GM23338 (cell line): Measurements from ENCODE around the gene DNAI1. TPM values are rescaled to one million over a fixed set of nuclear protein-coding genes. Genes with fewer than 3 reads are reported as not detected.

Experiments used
- ATAC-seq: fragments of 200-7000 bp; cut with Tn5 transposase; 3 replicates; pipeline ENCODE4 v1.9.1; 2020
- DNase-seq: peaks from one replicate; pipeline ENCODE4 v3.0.0-alpha.2; 2015; ENCODE audit warnings: low spot score
- H2AFZ ChIP-seq: fragments of 200-600 bp; sonication (generic); 2 replicates; pipeline ENCODE4 v1.8.0; 2016; ENCODE audit warnings: antibody characterized with exemption, mild to moderate bottlenecking, moderate library complexity
- H3F3A ChIP-seq: fragments of 200-600 bp; sonication (generic); replicated peaks from 2 replicates; pipeline ENCODE4 v1.8.0; 2017; ENCODE audit warnings: antibody characterized with exemption, mixed run types, low read depth
- H3K27ac ChIP-seq: fragments of 200-600 bp; sonication (generic); 2 replicates; pipeline ENCODE4 v1.6.1; 2016; ENCODE audit warnings: low read depth
- H3K27me3 ChIP-seq: fragments of 200-600 bp; sonication (generic); 2 replicates; pipeline ENCODE4 v1.8.0; 2016; ENCODE audit warnings: mild to moderate bottlenecking, mixed run types, moderate library complexity; ENCODE audit not compliant: insufficient read depth
- H3K36me3 ChIP-seq: fragments of 200-600 bp; sonication (generic); 2 replicates; pipeline ENCODE4 v1.8.0; 2016; ENCODE audit warnings: mild to moderate bottlenecking; ENCODE audit not compliant: insufficient read depth
- H3K4me1 ChIP-seq: fragments of 200-600 bp; sonication (generic); 2 replicates; pipeline ENCODE4 v1.8.0; 2016; ENCODE audit warnings: mild to moderate bottlenecking, moderate library complexity; ENCODE audit not compliant: insufficient read depth
- H3K4me2 ChIP-seq: fragments of 200-600 bp; sonication (generic); 2 replicates; pipeline ENCODE4 v1.7.1; 2017; ENCODE audit warnings: mixed run types
- H3K4me3 ChIP-seq: fragments of 200-600 bp; sonication (generic); 2 replicates; pipeline ENCODE4 v1.6.1; 2016; ENCODE audit warnings: mixed run types
- H3K79me2 ChIP-seq: fragments of 200-600 bp; sonication (generic); replicated peaks from 2 replicates; pipeline ENCODE4 v1.8.0; 2017; ENCODE audit warnings: mild to moderate bottlenecking; ENCODE audit not compliant: insufficient read depth
- H3K9me2 ChIP-seq: fragments of 200-600 bp; sonication (generic); 2 replicates; pipeline ENCODE4 v1.8.0; 2017; ENCODE audit not compliant: insufficient read depth
- H4K20me1 ChIP-seq: fragments of 200-600 bp; sonication (generic); replicated peaks from 2 replicates; pipeline ENCODE4 v1.8.0; 2017; ENCODE audit warnings: mild to moderate bottlenecking; ENCODE audit not compliant: insufficient read depth
- H3K27ac Mint-ChIP-seq: 2 replicates; pipeline ENCODE4 v1.8.0; 2020; ENCODE audit warnings: inconsistent platforms, mild to moderate bottlenecking, moderate library complexity, mixed read lengths
- H3K27me3 Mint-ChIP-seq: 3 replicates; pipeline ENCODE4 v1.8.0; 2022; ENCODE audit warnings: low read depth, mild to moderate bottlenecking, moderate library complexity, mixed read lengths, inconsistent platforms; ENCODE audit not compliant: insufficient read depth, poor library complexity
- H3K36me3 Mint-ChIP-seq: 3 replicates; pipeline ENCODE4 v1.8.0; 2021; ENCODE audit warnings: low read depth, mild to moderate bottlenecking, inconsistent platforms, moderate library complexity, mixed read lengths
- H3K4me1 Mint-ChIP-seq: 3 replicates; pipeline ENCODE4 v1.8.0; 2020; ENCODE audit warnings: mild to moderate bottlenecking, inconsistent platforms, mixed read lengths
- H3K4me3 Mint-ChIP-seq: 3 replicates; pipeline ENCODE4 v1.8.0; 2021; ENCODE audit warnings: moderate library complexity, mild to moderate bottlenecking, inconsistent platforms, mixed read lengths
- H3K9me3 Mint-ChIP-seq: 3 replicates; pipeline ENCODE4 v1.8.0; 2020; ENCODE audit warnings: moderate library complexity, mild to moderate bottlenecking, inconsistent platforms, mixed read lengths
- CREB1 ChIP-seq: fragments of 250-450 bp; sonication (Bioruptor Pico); IDR thresholded peaks from 2 replicates; pipeline ENCODE4 v1.5.0; 2020; ENCODE audit warnings: low read depth, mild to moderate bottlenecking, moderate library complexity
- EZH2 ChIP-seq: fragments of 200-600 bp; sonication (generic); IDR thresholded peaks from one replicate; pipeline ENCODE4 v1.8.0; 2017; ENCODE audit warnings: antibody characterized with exemption, mild to moderate bottlenecking, low read depth; ENCODE audit not compliant: unreplicated experiment
- EZH2phosphoT487 ChIP-seq: fragments of 200-600 bp; sonication (generic); IDR thresholded peaks from one replicate; pipeline ENCODE4 v1.8.1; 2018; ENCODE audit warnings: antibody characterized with exemption; ENCODE audit not compliant: unreplicated experiment
- JUNB ChIP-seq: IDR thresholded peaks from one replicate; pipeline ENCODE4 v1.6.1; 2016; ENCODE audit warnings: antibody characterized with exemption; ENCODE audit not compliant: unreplicated experiment
- NANOG ChIP-seq: IDR thresholded peaks from 2 replicates; pipeline ENCODE4 v1.6.1; 2016; ENCODE audit warnings: antibody characterized with exemption, borderline replicate concordance
- POLR2AphosphoS5 ChIP-seq: IDR thresholded peaks from 2 replicates; pipeline ENCODE4 v1.6.1; 2016; ENCODE audit warnings: antibody characterized with exemption, low read depth
- STAT1 ChIP-seq: IDR thresholded peaks from one replicate; pipeline ENCODE4 v1.6.1; 2016; ENCODE audit warnings: antibody characterized with exemption; ENCODE audit not compliant: unreplicated experiment
- ZNF114 ChIP-seq: fragments of 250-450 bp; sonication (Bioruptor Pico); IDR thresholded peaks from 2 replicates; pipeline ENCODE4 v1.5.0; 2020; ENCODE audit warnings: mild to moderate bottlenecking, moderate library complexity
- ZNF331 ChIP-seq: fragments of 250-450 bp; sonication (Bioruptor Pico); IDR thresholded peaks from 2 replicates; pipeline ENCODE4 v1.5.0; 2020; ENCODE audit warnings: low read depth, mild to moderate bottlenecking, moderate library complexity
- polyA plus RNA-seq: library from polyadenylated mRNA; unstranded; fragments of >200 nt; fragmentation: Nextera tagmentation; extraction: Ambion mirVana; gene quantifications from 2 replicates; pipeline ENCODE4 v1.2.1, GENCODE V29; 2016
- total RNA-seq: library from RNA; depleted of rRNA; stranded (reverse); fragments of >200 nt; shearing (Covaris generic); gene quantifications from 2 replicates; pipeline ENCODE4 v1.2.3, GENCODE V29; 2014
- TF ChIP-seq, protein P1 (sequence below): IDR thresholded peaks from 2 replicates; pipeline ENCODE4 v1.6.1; 2016; ENCODE audit warnings: antibody characterized with exemption
- TF ChIP-seq, protein P2 (sequence below), 2 experiments: fragments of 200-600 bp in 1 of 2; sonication (generic) in 1 of 2; conservative IDR thresholded peaks; 2 replicates each; pipeline versions ENCODE4 v1.5.1 to v1.6.1; 2016 to 2017; ENCODE audit warnings: antibody characterized with exemption in 2 of 2, low read depth in 2 of 2, mild to moderate bottlenecking in 2 of 2, moderate library complexity in 1 of 2
- TF ChIP-seq, protein P3 (sequence below): fragments of 250-450 bp; sonication (Bioruptor Pico); IDR thresholded peaks from 2 replicates; pipeline ENCODE4 v1.5.0; 2020; ENCODE audit warnings: mild to moderate bottlenecking, moderate library complexity
- TF ChIP-seq, protein P4 (sequence below): IDR thresholded peaks from one replicate; pipeline ENCODE4 v1.6.1; 2018; ENCODE audit warnings: antibody characterized with exemption; ENCODE audit not compliant: unreplicated experiment

The DNAI1 gene
- total and polyA plus RNA-seq, 2 experiments from 2014 or later, result 1.0 to 1.1 TPM

DNA sequence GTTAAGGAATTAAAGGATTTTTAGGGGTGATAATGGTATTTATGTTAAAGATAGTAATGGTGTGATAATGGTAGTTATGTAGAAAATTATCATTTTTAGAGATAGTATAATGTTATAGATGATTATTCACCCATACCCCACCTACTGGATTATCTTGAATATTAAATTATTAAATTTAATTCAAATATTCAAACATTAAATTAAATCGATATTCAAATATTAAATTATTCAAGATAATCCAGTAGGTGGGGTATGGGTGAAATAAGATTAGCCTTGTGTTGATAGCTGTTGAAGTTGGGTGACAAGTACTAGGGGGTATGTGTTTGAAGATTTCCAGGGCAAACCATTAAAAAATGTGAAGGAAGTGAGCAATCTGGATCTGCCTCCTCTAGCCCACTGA, 15.8 kb upstream of the DNAI1 start (continued):
- TF ChIP-seq CREB1 (CRISPR knock-in tag), result no peak

DNA sequence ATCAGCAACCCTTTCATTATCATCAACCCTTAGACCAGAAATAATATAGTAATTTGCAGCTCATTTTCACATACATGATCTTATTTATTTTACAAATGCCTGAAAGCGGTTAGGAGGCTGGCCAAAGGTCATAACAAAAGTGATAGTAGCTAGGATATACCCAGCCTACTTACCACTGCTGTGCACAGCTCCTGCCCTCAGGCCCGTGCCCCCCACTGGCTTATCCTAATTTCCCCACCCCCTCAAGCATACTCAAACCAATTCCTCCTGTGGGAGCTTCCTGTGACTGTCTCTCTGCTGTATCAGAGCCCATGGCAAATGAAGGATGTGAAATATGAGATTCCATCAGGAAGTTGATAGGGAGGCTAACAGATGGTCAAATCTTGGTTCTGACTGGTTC, 15.1 kb upstream of the DNAI1 start:
- Mint-ChIP-seq H3K9me3 (no peaks in the 10 kb centered on the region), H3K27me3 (peaks cover 2% of the 10 kb centered on the region), H3K4me1 (peaks cover 15% of the 10 kb centered on the region), H3K27ac (no peak overlapping the region), H3K4me3 (no peak overlapping the region), H3K36me3 (peaks cover 4% of the 10 kb centered on the region; the same call in 1 of the 3 replicates)
- Histone ChIP-seq H3K79me2 (no peaks in the 10 kb centered on the region), H4K20me1 (peaks cover 8% of the 10 kb centered on the region; the same call in 1 of the 2 replicates), H3K27ac (no peak overlapping the region), H3K4me2 (peak overlapping the region; percentile 5; the same call in 1 of the 2 replicates), H3K4me3 (no peak overlapping the region), H3K27me3 (no peaks in the 10 kb centered on the region), H2AFZ (no peak overlapping the region), H3K36me3 (no peaks in the 10 kb centered on the region), H3K9me2 (no peaks in the 10 kb centered on the region), H3F3A (no peaks in the 10 kb centered on the region), H3K4me1 (0 out of 2 replicates have a peak, but pooled peaks cover 5% of the 10 kb centered on the region)
- ATAC-seq (peak; percentile 57), DNase-seq (no peak)
- no peak for TF ChIP-seq EZH2
- TF ChIP-seq POLR2AphosphoS5, result no peak
- TF ChIP-seq, protein P1, sequence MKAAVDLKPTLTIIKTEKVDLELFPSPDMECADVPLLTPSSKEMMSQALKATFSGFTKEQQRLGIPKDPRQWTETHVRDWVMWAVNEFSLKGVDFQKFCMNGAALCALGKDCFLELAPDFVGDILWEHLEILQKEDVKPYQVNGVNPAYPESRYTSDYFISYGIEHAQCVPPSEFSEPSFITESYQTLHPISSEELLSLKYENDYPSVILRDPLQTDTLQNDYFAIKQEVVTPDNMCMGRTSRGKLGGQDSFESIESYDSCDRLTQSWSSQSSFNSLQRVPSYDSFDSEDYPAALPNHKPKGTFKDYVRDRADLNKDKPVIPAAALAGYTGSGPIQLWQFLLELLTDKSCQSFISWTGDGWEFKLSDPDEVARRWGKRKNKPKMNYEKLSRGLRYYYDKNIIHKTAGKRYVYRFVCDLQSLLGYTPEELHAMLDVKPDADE, result no peak
- no peak for TF ChIP-seq CREB1 (CRISPR knock-in tag)
- no peak for TF ChIP-seq EZH2phosphoT487
- no peak for TF ChIP-seq ZNF331 (CRISPR knock-in tag)
- no peak for TF ChIP-seq ZNF114
- no peak for TF ChIP-seq JUNB
- TF ChIP-seq NANOG, result no peak
- TF ChIP-seq, protein P2, sequence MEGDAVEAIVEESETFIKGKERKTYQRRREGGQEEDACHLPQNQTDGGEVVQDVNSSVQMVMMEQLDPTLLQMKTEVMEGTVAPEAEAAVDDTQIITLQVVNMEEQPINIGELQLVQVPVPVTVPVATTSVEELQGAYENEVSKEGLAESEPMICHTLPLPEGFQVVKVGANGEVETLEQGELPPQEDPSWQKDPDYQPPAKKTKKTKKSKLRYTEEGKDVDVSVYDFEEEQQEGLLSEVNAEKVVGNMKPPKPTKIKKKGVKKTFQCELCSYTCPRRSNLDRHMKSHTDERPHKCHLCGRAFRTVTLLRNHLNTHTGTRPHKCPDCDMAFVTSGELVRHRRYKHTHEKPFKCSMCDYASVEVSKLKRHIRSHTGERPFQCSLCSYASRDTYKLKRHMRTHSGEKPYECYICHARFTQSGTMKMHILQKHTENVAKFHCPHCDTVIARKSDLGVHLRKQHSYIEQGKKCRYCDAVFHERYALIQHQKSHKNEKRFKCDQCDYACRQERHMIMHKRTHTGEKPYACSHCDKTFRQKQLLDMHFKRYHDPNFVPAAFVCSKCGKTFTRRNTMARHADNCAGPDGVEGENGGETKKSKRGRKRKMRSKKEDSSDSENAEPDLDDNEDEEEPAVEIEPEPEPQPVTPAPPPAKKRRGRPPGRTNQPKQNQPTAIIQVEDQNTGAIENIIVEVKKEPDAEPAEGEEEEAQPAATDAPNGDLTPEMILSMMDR (conservative IDR thresholded peaks at IDR 0.05; ENCODE audit: low read depth in 2 of 2), result no peak
- TF ChIP-seq, protein P3, sequence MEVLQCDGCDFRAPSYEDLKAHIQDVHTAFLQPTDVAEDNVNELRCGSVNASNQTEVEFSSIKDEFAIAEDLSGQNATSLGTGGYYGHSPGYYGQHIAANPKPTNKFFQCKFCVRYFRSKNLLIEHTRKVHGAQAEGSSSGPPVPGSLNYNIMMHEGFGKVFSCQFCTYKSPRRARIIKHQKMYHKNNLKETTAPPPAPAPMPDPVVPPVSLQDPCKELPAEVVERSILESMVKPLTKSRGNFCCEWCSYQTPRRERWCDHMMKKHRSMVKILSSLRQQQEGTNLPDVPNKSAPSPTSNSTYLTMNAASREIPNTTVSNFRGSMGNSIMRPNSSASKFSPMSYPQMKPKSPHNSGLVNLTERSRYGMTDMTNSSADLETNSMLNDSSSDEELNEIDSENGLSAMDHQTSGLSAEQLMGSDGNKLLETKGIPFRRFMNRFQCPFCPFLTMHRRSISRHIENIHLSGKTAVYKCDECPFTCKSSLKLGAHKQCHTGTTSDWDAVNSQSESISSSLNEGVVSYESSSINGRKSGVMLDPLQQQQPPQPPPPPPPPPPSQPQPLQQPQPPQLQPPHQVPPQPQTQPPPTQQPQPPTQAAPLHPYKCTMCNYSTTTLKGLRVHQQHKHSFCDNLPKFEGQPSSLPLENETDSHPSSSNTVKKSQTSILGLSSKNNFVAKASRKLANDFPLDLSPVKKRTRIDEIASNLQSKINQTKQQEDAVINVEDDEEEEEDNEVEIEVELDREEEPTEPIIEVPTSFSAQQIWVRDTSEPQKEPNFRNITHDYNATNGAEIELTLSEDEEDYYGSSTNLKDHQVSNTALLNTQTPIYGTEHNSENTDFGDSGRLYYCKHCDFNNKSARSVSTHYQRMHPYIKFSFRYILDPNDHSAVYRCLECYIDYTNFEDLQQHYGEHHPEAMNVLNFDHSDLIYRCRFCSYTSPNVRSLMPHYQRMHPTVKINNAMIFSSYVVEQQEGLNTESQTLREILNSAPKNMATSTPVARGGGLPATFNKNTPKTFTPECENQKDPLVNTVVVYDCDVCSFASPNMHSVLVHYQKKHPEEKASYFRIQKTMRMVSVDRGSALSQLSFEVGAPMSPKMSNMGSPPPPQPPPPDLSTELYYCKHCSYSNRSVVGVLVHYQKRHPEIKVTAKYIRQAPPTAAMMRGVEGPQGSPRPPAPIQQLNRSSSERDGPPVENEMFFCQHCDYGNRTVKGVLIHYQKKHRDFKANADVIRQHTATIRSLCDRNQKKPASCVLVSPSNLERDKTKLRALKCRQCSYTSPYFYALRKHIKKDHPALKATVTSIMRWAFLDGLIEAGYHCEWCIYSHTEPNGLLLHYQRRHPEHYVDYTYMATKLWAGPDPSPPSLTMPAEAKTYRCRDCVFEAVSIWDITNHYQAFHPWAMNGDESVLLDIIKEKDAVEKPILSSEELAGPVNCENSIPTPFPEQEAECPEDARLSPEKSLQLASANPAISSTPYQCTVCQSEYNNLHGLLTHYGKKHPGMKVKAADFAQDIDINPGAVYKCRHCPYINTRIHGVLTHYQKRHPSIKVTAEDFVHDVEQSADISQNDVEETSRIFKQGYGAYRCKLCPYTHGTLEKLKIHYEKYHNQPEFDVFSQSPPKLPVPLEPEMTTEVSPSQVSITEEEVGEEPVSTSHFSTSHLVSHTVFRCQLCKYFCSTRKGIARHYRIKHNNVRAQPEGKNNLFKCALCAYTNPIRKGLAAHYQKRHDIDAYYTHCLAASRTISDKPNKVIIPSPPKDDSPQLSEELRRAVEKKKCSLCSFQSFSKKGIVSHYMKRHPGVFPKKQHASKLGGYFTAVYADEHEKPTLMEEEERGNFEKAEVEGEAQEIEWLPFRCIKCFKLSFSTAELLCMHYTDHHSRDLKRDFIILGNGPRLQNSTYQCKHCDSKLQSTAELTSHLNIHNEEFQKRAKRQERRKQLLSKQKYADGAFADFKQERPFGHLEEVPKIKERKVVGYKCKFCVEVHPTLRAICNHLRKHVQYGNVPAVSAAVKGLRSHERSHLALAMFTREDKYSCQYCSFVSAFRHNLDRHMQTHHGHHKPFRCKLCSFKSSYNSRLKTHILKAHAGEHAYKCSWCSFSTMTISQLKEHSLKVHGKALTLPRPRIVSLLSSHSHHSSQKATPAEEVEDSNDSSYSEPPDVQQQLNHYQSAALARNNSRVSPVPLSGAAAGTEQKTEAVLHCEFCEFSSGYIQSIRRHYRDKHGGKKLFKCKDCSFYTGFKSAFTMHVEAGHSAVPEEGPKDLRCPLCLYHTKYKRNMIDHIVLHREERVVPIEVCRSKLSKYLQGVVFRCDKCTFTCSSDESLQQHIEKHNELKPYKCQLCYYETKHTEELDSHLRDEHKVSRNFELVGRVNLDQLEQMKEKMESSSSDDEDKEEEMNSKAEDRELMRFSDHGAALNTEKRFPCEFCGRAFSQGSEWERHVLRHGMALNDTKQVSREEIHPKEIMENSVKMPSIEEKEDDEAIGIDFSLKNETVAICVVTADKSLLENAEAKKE (CRISPR knock-in tag), result no peak
- TF ChIP-seq, protein P4, sequence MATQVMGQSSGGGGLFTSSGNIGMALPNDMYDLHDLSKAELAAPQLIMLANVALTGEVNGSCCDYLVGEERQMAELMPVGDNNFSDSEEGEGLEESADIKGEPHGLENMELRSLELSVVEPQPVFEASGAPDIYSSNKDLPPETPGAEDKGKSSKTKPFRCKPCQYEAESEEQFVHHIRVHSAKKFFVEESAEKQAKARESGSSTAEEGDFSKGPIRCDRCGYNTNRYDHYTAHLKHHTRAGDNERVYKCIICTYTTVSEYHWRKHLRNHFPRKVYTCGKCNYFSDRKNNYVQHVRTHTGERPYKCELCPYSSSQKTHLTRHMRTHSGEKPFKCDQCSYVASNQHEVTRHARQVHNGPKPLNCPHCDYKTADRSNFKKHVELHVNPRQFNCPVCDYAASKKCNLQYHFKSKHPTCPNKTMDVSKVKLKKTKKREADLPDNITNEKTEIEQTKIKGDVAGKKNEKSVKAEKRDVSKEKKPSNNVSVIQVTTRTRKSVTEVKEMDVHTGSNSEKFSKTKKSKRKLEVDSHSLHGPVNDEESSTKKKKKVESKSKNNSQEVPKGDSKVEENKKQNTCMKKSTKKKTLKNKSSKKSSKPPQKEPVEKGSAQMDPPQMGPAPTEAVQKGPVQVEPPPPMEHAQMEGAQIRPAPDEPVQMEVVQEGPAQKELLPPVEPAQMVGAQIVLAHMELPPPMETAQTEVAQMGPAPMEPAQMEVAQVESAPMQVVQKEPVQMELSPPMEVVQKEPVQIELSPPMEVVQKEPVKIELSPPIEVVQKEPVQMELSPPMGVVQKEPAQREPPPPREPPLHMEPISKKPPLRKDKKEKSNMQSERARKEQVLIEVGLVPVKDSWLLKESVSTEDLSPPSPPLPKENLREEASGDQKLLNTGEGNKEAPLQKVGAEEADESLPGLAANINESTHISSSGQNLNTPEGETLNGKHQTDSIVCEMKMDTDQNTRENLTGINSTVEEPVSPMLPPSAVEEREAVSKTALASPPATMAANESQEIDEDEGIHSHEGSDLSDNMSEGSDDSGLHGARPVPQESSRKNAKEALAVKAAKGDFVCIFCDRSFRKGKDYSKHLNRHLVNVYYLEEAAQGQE, result no peak
- TF ChIP-seq STAT1, result no peak
